HepG2 (cell line): ENCODE measurements around the gene SIK2. TPM values are rescaled to one million over a fixed set of nuclear protein-coding genes. Genes with fewer than 3 reads are reported as not detected.

Experiments
- AKAP8 ChIP-seq: sonication (generic); formaldehyde crosslinking; IDR thresholded peaks from 2 replicates; pipeline ENCODE4 v1.5.1; 2020; ENCODE audit warnings: mild to moderate bottlenecking, missing genetic modification reagents
- BORCS8-MEF2B ChIP-seq: sonication (generic); formaldehyde crosslinking; IDR thresholded peaks from 2 replicates; pipeline ENCODE4 v1.8.0; 2022; ENCODE audit warnings: mild to moderate bottlenecking, missing genetic modification reagents
- EED ChIP-seq: sonication (generic); formaldehyde crosslinking; IDR thresholded peaks from 2 replicates; pipeline ENCODE4 v1.5.0; 2020; ENCODE audit warnings: mild to moderate bottlenecking, missing genetic modification reagents
- FUBP1 ChIP-seq: sonication (generic); formaldehyde crosslinking; IDR thresholded peaks from 2 replicates; pipeline ENCODE4 v1.5.1; 2020; ENCODE audit warnings: missing genetic modification reagents, mild to moderate bottlenecking, borderline replicate concordance
- HOXA3 ChIP-seq: sonication (generic); formaldehyde crosslinking; IDR thresholded peaks from 2 replicates; pipeline ENCODE4 v1.5.0; 2020; ENCODE audit warnings: missing genetic modification reagents
- IKZF4 ChIP-seq: sonication (generic); formaldehyde crosslinking; IDR thresholded peaks from 2 replicates; pipeline ENCODE4 v1.5.1; 2020; ENCODE audit warnings: borderline replicate concordance, mild to moderate bottlenecking, low read depth, missing genetic modification reagents; ENCODE audit errors: not compliant biosample characterization
- IRX3 ChIP-seq: sonication (generic); formaldehyde crosslinking; IDR thresholded peaks from 2 replicates; pipeline ENCODE4 v1.8.1; 2023; ENCODE audit warnings: mild to moderate bottlenecking, low read depth, missing genetic modification reagents, borderline replicate concordance
- KLF6 ChIP-seq: IDR thresholded peaks from 2 replicates; pipeline ENCODE4 v1.8.0; 2016; ENCODE audit warnings: missing biosample characterization, missing genetic modification reagents
- KMT2B ChIP-seq: IDR thresholded peaks from 2 replicates; pipeline ENCODE4 v1.6.1; 2016; ENCODE audit warnings: missing genetic modification reagents, missing compliant biosample characterization
- POLR2AphosphoS5 ChIP-seq: IDR thresholded peaks from 2 replicates; pipeline ENCODE4 v1.6.1; 2012; ENCODE audit warnings: low read depth, low read length
- RFXAP ChIP-seq: sonication (generic); formaldehyde crosslinking; IDR thresholded peaks from 2 replicates; pipeline ENCODE4 v1.4.0; 2020; ENCODE audit warnings: missing genetic modification reagents, borderline replicate concordance
- TFDP2 ChIP-seq: sonication (generic); formaldehyde crosslinking; IDR thresholded peaks from 2 replicates; pipeline ENCODE4 v1.4.0; 2020; ENCODE audit warnings: missing genetic modification reagents
- THAP8 ChIP-seq: sonication (generic); formaldehyde crosslinking; IDR thresholded peaks from 2 replicates; pipeline ENCODE4 v1.5.1; 2020; ENCODE audit warnings: missing genetic modification reagents, mild to moderate bottlenecking, borderline replicate concordance
- ZNF124 ChIP-seq: sonication (generic); formaldehyde crosslinking; IDR thresholded peaks from 2 replicates; pipeline ENCODE4 v1.4.0; 2020; ENCODE audit warnings: missing genetic modification reagents
- ZNF264 ChIP-seq: sonication (generic); formaldehyde crosslinking; IDR thresholded peaks from 2 replicates; pipeline ENCODE4 v1.4.0; 2020; ENCODE audit warnings: missing genetic modification reagents
- ZNF296 ChIP-seq: sonication (generic); formaldehyde crosslinking; conservative IDR thresholded peaks from 2 replicates; pipeline ENCODE4 v1.5.0; 2020; ENCODE audit warnings: mild to moderate bottlenecking, missing genetic modification reagents
- ZNF430 ChIP-seq: sonication (generic); formaldehyde crosslinking; IDR thresholded peaks from 2 replicates; pipeline ENCODE4 v1.9.0; 2021; ENCODE audit warnings: mild to moderate bottlenecking, missing genetic modification reagents
- ZNF788 ChIP-seq: sonication (generic); formaldehyde crosslinking; IDR thresholded peaks from 2 replicates; pipeline ENCODE4 v1.5.0; 2020; ENCODE audit warnings: mild to moderate bottlenecking, missing genetic modification reagents, borderline replicate concordance
- polyA plus RNA-seq, 8 experiments: library from polyadenylated mRNA; depleted of rRNA in 3 of 8; stranded (reverse) in 7 of 8; unstranded in 1 of 8; fragments of >200 nt; fragmentation: Illumina TruSeq in 4 of 8; extraction: Trizol in 4 of 8; gene quantifications; 2 replicates each; pipeline versions ENCODE4 v1.2.1 to v1.2.3, GENCODE V29; 2011 to 2016; ENCODE audit warnings: low read depth in 4 of 8, missing spikeins in 1 of 8, mixed read lengths in 1 of 8; ENCODE audit not compliant: insufficient read depth in 1 of 8
- total RNA-seq, 5 experiments: library from RNA; depleted of rRNA; stranded (reverse); fragments of >200 nt; fragmentation: Illumina TruSeq; extraction: Trizol; gene quantifications; 2 replicates each; pipeline ENCODE4 v1.2.3, GENCODE V29; 2016; ENCODE audit warnings: low read depth in 1 of 5
- TF ChIP-seq, protein P1 (sequence below), 2 experiments: fragments of 450-650 bp in 1 of 2; sonication (generic) in 1 of 2; formaldehyde crosslinking; IDR thresholded peaks; 2 replicates each; pipeline versions ENCODE4 v1.5.0 to v1.8.0; 2020 to 2022; ENCODE audit warnings: mild to moderate bottlenecking in 1 of 2, missing genetic modification reagents in 1 of 2
- TF ChIP-seq, protein P2 (sequence below): sonication (generic); formaldehyde crosslinking; conservative IDR thresholded peaks from 2 replicates; pipeline ENCODE4 v1.5.0; 2020; ENCODE audit warnings: missing genetic modification reagents

SIK2 gene
- total and polyA plus RNA-seq, 2 of the 13 experiments (the other 11 are each of a cell fraction or from before 2014, with no cell fraction given), result 8.1 to 15.4 TPM

DNA sequence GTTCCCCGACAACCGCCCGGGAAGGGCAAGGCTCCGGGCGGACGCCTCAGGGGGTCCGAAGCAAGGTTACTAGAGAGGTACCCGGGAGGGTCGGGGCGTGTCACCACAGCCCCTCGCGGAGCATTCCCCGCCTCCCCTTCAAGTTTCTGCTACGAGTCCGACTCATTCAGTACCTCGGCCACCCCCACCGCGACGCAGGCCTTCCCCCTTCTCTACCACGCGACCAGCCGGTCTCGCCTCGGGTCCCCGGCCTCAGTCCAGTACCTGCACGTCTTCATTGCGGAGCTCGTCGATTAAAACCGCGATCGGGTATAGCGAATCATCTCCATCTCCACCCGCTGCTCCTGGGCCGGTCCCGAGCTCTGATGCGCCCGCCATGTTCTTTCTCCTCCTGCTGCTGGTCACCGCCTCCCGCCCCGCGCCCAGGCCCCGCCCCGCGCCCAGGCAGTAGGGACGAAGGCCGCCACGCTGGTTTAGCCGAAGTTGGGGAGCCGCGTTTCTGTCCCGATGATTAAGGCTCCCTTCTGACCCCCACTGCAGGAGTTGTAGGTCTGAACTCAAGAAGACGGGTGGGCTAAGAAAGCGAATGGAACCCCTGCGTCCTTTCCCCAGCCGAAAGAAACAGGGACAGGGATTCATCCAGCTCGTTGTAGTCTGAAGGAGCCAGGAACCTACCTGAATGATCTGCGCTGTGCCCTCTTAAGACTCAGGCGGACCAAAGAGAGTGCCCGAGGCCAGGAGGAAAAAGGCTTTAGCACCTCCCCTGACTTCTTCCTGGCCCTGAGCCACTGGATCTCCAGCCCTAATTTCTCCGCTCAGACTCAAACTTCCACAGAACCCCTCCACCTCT lies 164.0 kb downstream of the SIK2 start, which contains the start of gene PPP2R1B (continued):
- TF ChIP-seq THAP8 (CRISPR knock-in tag) (peak; percentile 89; the same call in 1 of the 2 replicates), POLR2AphosphoS5 (peak; percentile 94), TFDP2 (CRISPR knock-in tag) (0 out of 2 replicates have a peak, but pooled peaks have one; percentile 13), ZNF430 (CRISPR knock-in tag) (peak; percentile 57; the same call in 1 of the 2 replicates), ZNF124 (CRISPR knock-in tag) (no peak), FUBP1 (CRISPR knock-in tag) (0 out of 2 replicates have a peak, but pooled peaks have one; percentile 75), KMT2B (CRISPR knock-in tag) (peak; percentile 64; the same call in 1 of the 2 replicates), AKAP8 (CRISPR knock-in tag) (peak; percentile 57; the same call in 1 of the 2 replicates), RFXAP (no peak), HOXA3 (CRISPR knock-in tag) (peak; percentile 9), ZNF788 (CRISPR knock-in tag) (peak; percentile 41; the same call in 1 of the 2 replicates), IRX3 (no peak), ZNF296 (peak; percentile 75; the same call in 1 of the 2 replicates), BORCS8-MEF2B (CRISPR knock-in tag) (peak; percentile 22; the same call in 1 of the 2 replicates), ZNF264 (CRISPR knock-in tag) (0 out of 2 replicates have a peak, but pooled peaks have one; percentile 25), IKZF4 (CRISPR knock-in tag) (peak; percentile 15), KLF6 (peak; percentile 23; the same call in 1 of the 2 replicates), EED (CRISPR knock-in tag) (no peak)
- TF ChIP-seq, protein P1, sequence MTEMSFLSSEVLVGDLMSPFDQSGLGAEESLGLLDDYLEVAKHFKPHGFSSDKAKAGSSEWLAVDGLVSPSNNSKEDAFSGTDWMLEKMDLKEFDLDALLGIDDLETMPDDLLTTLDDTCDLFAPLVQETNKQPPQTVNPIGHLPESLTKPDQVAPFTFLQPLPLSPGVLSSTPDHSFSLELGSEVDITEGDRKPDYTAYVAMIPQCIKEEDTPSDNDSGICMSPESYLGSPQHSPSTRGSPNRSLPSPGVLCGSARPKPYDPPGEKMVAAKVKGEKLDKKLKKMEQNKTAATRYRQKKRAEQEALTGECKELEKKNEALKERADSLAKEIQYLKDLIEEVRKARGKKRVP (CRISPR knock-in tag; IDR thresholded peaks at IDR 0.05), result 0 out of 4 replicates have a peak, but pooled peaks of 1 of the 2 experiments have one; percentile 15
- TF ChIP-seq, protein P2, sequence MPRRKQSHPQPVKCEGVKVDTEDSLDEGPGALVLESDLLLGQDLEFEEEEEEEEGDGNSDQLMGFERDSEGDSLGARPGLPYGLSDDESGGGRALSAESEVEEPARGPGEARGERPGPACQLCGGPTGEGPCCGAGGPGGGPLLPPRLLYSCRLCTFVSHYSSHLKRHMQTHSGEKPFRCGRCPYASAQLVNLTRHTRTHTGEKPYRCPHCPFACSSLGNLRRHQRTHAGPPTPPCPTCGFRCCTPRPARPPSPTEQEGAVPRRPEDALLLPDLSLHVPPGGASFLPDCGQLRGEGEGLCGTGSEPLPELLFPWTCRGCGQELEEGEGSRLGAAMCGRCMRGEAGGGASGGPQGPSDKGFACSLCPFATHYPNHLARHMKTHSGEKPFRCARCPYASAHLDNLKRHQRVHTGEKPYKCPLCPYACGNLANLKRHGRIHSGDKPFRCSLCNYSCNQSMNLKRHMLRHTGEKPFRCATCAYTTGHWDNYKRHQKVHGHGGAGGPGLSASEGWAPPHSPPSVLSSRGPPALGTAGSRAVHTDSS (CRISPR knock-in tag), result no peak
